Measurements from ENCODE around the gene LMF2. TPM values are rescaled to one million over a fixed set of nuclear protein-coding genes. Genes with fewer than 3 reads are reported as not detected.

The LMF2 gene
- total RNA-seq, 1 donor from 2014 or later = 57.0 TPM

DNA sequence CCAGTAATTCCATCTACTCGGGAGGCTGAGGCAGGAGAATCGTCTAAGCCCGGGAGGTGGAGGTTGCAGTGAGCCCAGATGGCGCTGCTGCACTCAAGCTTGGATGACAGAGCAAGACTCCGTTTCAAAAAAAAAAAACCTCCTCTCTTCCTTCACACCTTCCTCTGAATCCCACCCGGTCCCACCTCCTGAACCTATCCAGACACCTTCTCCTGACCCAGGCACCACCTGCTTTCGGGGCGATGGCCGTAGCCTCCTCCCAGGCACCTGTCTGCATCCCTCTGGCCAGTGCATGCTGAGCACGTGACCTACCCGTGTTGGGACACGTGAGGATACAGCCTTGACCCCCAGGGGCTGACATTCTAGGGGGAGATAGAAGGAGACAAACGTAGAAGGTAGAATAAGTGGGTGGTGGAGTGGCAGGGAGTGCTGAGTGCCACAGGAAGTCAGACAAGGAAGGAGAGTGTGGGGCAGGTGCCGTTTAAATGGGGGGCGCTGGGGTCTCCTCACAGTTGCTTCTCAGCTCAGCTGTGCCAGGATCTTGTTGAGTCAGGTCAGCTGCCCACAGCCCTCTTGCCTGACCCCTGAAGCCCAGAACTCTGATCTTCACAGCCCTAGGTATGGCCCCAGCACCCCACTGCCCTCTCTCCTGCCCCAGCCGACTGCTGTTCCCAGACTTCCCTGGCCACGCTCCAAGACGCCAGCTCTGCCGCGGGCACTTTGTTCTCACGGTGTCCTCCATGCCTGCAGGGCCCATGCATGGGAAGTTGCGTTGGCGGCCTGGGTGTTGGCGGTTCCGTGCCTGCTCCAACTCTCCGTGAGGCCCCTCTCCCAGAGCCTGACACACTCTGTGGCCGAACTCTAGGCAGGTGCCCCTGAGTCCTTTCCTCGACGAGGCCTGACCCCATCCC, 22.0 kb downstream of the LMF2 start:
- Histone ChIP-seq H3K4me3 (no peak overlapping the region), H3K27ac (no peak overlapping the region), H3K4me1 (peaks cover 15% of the 10 kb centered on the region), H3K9me3 (no peaks in the 10 kb centered on the region), H3K36me3 (no peaks in the 10 kb centered on the region), H3K27me3 (peaks cover 19% of the 10 kb centered on the region)
- TF ChIP-seq, protein P1, sequence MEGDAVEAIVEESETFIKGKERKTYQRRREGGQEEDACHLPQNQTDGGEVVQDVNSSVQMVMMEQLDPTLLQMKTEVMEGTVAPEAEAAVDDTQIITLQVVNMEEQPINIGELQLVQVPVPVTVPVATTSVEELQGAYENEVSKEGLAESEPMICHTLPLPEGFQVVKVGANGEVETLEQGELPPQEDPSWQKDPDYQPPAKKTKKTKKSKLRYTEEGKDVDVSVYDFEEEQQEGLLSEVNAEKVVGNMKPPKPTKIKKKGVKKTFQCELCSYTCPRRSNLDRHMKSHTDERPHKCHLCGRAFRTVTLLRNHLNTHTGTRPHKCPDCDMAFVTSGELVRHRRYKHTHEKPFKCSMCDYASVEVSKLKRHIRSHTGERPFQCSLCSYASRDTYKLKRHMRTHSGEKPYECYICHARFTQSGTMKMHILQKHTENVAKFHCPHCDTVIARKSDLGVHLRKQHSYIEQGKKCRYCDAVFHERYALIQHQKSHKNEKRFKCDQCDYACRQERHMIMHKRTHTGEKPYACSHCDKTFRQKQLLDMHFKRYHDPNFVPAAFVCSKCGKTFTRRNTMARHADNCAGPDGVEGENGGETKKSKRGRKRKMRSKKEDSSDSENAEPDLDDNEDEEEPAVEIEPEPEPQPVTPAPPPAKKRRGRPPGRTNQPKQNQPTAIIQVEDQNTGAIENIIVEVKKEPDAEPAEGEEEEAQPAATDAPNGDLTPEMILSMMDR (IDR thresholded peaks at IDR 0.05) = no peak
- TF ChIP-seq POLR2A (IDR thresholded peaks at IDR 0.05) (no peak), POLR2AphosphoS5 (IDR thresholded peaks at IDR 0.05; ENCODE audit: insufficient read depth in 1 of 2, low read depth in 1 of 2) (no peak)
- intact Hi-C loops (cut with DNase I) = no loop called here
- no peak for DNase-seq (ENCODE audit: extremely low spot score in 2 of 2)

GRCh38 chr22:50483977-50484853, 23.3 kb downstream of the LMF2 start:
- H3K27ac ChIP-seq = no peak overlapping the region
- no peak for TF ChIP-seq POLR2A (IDR thresholded peaks at IDR 0.05)
- no peak for TF ChIP-seq POLR2AphosphoS5 (IDR thresholded peaks at IDR 0.05; ENCODE audit: insufficient read depth in 1 of 2, low read depth in 1 of 2)
- TF ChIP-seq, protein P1 (IDR thresholded peaks at IDR 0.05) = no peak
- no peaks in the 10 kb centered on the region for H3K9me3 ChIP-seq
- H3K27me3 ChIP-seq = peaks cover 19% of the 10 kb centered on the region
- H3K4me1 ChIP-seq = peaks cover 15% of the 10 kb centered on the region
- intact Hi-C loops (cut with DNase I) = no loop called here
- no peak overlapping the region for H3K4me3 ChIP-seq
- no peaks in the 10 kb centered on the region for H3K36me3 ChIP-seq
- no peak for DNase-seq (ENCODE audit: extremely low spot score in 2 of 2)

- TF ChIP-seq POLR2AphosphoS5 (IDR thresholded peaks at IDR 0.05; ENCODE audit: insufficient read depth in 1 of 2, low read depth in 1 of 2) = no peak
- TF ChIP-seq, protein P1 (IDR thresholded peaks at IDR 0.05) = no peak
- no peak for TF ChIP-seq POLR2A (IDR thresholded peaks at IDR 0.05)
- Histone ChIP-seq H3K4me3 (no peak overlapping the region), H3K9me3 (no peaks in the 10 kb centered on the region), H3K27ac (no peak overlapping the region), H3K27me3 (peaks cover 19% of the 10 kb centered on the region), H3K36me3 (no peaks in the 10 kb centered on the region), H3K4me1 (peaks cover 15% of the 10 kb centered on the region)
- no peak for DNase-seq (ENCODE audit: extremely low spot score in 2 of 2)
- intact Hi-C loops (cut with DNase I) = no loop called here
These were observed 23.9 kb downstream of the LMF2 start for GRCh38 chr22:50483556-50483955.

GRCh38 chr22:50483106-50483505, 24.4 kb downstream of the LMF2 start:
- H3K36me3 ChIP-seq = no peaks in the 10 kb centered on the region
- no peak overlapping the region for H3K27ac ChIP-seq
- H3K4me1 ChIP-seq = peaks cover 15% of the 10 kb centered on the region
- intact Hi-C loops (cut with DNase I) = no loop called here
- no peaks in the 10 kb centered on the region for H3K9me3 ChIP-seq
- TF ChIP-seq POLR2A (IDR thresholded peaks at IDR 0.05) (no peak), POLR2AphosphoS5 (IDR thresholded peaks at IDR 0.05; ENCODE audit: insufficient read depth in 1 of 2, low read depth in 1 of 2) (no peak)
- TF ChIP-seq, protein P1 (IDR thresholded peaks at IDR 0.05) = no peak
- H3K4me3 ChIP-seq = no peak overlapping the region
- DNase-seq (ENCODE audit: extremely low spot score in 2 of 2) = no peak
- H3K27me3 ChIP-seq = peaks cover 19% of the 10 kb centered on the region
